ENCODE results near the gene MAP2K3. TPM values are rescaled to one million over a fixed set of nuclear protein-coding genes. Genes with fewer than 3 reads are reported as not detected.
"Not testable (repeated sequence)": the region's sequence is repeated elsewhere in the genome, so short reads cannot be mapped to it uniquely, and the experiment has no call there.

The MAP2K3 gene
- total RNA-seq, 2 donors from 2014 or later = 101 to 130 TPM

DNA sequence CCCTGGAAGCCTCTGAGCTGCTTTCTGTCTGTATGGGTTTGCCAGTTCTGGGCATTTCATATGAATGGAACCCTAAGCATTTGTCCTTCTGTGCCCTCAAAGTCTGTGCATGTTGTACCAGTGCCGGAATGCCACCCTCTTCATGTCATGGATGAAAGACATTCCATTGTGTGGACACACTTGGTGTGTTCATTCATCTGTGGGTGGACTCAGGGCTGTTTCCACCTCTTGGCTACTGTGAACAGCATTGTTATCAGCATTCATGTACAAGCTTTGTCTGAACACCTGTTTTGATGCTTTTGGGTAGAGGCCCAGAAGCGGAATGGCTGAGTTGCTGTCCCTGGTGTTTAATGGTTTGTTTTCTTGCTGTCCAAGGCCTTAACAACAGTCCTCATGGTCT, 61.6 kb downstream of the MAP2K3 start:
- not testable (repeated sequence) for ATAC-seq, H3K27ac Mint-ChIP-seq, H3K36me3 Mint-ChIP-seq

GRCh38 chr17:21346651-21347250, 62.2 kb downstream of the MAP2K3 start:
- not testable (repeated sequence) for H3K27ac Mint-ChIP-seq; H3K36me3 Mint-ChIP-seq; H3K9me3 Mint-ChIP-seq; DNase-seq (ENCODE audit: low spot score in 2 of 2); ATAC-seq

More for the DNA sequence above, 61.6 kb downstream of the MAP2K3 start:
- not testable (repeated sequence) for H3K9me3 Mint-ChIP-seq; DNase-seq (ENCODE audit: low spot score in 2 of 2)

GRCh38 chr17:21347660-21348059, 63.1 kb downstream of the MAP2K3 start:
- H3K27ac Mint-ChIP-seq; H3K36me3 Mint-ChIP-seq; ATAC-seq; H3K9me3 Mint-ChIP-seq; DNase-seq (ENCODE audit: low spot score in 2 of 2): not testable (repeated sequence)

- not testable (repeated sequence) for DNase-seq (ENCODE audit: low spot score in 2 of 2); H3K36me3 Mint-ChIP-seq; H3K9me3 Mint-ChIP-seq; H3K27ac Mint-ChIP-seq
- ATAC-seq = peak; percentile 31 to 37
These were observed 63.8 kb downstream of the MAP2K3 start for GRCh38 chr17:21348081-21348925.

DNA sequence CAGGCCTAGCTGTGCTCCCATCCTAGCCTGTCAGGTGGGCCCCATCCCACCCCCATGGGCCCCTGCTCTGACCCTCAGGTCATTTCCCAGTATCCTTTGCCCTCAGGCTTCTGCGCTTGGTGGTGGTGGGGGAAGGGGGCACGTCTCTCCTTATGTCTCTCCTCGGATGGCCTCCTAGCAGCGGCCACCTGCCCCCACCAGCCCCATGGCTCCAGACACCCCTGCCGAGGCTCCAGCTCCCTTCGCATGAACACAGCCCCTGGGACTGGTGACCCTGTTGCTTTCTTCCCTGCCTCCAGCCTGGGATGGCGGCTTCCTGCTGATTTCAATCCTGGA, 64.4 kb downstream of the MAP2K3 start:
- not testable (repeated sequence) for H3K36me3 Mint-ChIP-seq; H3K27ac Mint-ChIP-seq; H3K9me3 Mint-ChIP-seq; DNase-seq (ENCODE audit: low spot score in 2 of 2); ATAC-seq

DNA sequence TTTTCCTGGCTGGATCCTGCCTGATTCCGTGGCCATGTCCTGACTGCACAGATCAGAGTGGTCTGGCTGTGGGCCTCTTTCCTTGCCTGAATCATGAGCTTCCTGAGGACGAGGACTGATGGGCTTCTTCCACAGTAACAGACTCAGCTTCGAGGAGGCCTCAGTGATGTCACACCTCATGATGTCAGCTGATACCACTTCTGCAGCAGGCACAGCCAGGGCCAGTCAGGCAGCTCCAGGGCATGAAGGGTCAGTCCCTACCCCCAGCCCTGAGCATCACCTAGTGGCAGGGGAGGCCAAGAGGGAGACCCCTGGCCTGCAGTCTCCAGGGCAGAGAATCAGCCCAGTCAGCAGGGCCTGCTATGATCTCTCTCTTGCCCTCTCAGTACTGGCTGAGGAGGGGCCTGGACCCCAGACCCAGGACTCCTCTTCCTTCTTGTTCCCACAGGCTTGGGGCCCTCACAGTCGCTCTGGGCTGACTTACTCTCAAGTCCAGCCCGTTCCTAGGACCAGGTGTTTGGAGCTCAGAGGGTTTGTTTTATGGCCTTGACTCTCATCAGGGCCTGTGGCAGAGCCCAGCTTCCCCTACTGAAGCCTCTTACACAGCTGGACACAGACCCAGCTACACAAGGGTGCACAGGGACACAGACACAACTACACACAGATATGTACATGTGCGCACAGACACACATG, 65.0 kb downstream of the MAP2K3 start:
- not testable (repeated sequence) for H3K9me3 Mint-ChIP-seq; DNase-seq (ENCODE audit: low spot score in 2 of 2); H3K36me3 Mint-ChIP-seq; ATAC-seq
- peak overlapping the region in 1 of 2 donors; percentile 26 for H3K27ac Mint-ChIP-seq

DNA sequence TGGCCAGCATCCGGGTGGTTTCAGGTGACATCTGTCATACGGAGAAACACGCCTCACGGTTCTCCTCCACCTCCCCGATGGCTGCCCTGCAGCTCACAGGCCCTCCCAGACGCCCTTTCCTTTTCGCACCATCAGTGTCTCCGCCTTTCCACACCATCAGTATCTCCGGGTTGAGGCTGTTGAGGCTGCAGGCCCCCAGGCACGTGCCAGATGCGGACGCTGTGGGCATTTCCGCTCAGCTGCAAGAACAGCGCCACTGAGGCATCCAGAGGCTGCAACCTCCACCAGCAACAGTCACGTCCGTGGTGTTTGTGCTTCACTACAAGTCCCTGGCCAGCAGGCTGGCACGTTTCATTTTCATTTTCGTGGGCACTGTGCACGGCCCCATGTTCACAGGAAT, 66.0 kb downstream of the MAP2K3 start:
- DNase-seq (ENCODE audit: low spot score in 2 of 2); H3K36me3 Mint-ChIP-seq; H3K9me3 Mint-ChIP-seq; H3K27ac Mint-ChIP-seq; ATAC-seq: not testable (repeated sequence)

DNA sequence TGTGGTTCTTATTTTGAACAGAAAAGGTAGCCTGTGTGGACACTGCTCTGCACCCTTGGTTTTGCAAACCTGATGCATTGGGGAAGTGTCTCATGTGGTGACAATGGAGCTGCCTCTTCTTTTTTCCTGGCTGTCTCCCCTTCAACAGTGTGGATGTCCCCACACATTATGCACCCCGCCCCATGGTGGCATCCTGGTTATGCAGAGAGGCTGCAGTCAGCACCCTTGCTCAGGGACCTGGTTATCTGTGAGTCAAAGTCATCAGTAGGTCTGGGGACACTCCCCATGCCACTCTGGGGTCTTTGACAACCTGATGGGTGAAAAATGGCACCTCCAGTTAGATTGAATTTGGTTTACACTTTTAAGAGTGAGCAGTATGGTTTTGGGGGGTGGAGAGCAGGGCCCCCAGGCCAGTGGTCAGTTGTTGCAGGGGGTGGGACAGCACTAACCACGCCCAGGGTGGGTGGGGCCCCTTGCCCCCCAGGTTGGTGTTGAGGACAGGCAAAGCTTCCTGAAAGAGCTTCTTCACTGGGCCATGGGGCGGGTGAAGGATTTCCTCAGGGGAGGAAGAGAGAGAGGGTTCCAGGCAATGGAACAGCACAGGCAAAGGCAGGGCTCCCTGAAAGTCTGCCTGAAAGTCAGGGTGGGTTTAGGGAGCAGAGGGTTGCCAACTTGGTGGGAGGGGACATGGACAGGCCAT, 67.0 kb downstream of the MAP2K3 start:
- H3K9me3 Mint-ChIP-seq = no peaks in the 10 kb centered on the region
- peak overlapping the region in 1 of 2 donors; percentile 68 for H3K27ac Mint-ChIP-seq
- ATAC-seq (no peak), DNase-seq (ENCODE audit: low spot score in 2 of 2) (no peak)
- no peaks in the 10 kb centered on the region for H3K36me3 Mint-ChIP-seq

- ATAC-seq (no peak), DNase-seq (ENCODE audit: low spot score in 2 of 2) (no peak)
- Mint-ChIP-seq H3K36me3 (no peaks in the 10 kb centered on the region), H3K27ac (no peak overlapping the region), H3K9me3 (no peaks in the 10 kb centered on the region)
These were observed 67.9 kb downstream of the MAP2K3 start for GRCh38 chr17:21352221-21352980.

DNA sequence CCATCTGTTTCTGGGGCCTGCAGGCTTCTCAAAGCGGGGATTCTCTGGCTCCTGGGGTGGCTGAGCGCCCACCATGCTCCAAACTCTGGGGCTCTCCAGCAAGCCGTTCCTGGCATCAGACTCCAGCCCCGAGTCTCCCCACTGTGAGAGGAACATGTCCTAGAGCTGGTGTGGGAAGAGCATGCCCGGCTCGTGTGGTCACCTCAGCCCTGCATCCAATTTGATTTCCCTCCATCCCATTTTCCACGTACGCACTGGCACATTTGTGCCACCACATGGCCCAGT, 68.4 kb downstream of the MAP2K3 start:
- ATAC-seq (no peak), DNase-seq (ENCODE audit: low spot score in 2 of 2) (no peak)
- H3K27ac Mint-ChIP-seq = no peak overlapping the region
- no peaks in the 10 kb centered on the region for H3K36me3 Mint-ChIP-seq
- no peaks in the 10 kb centered on the region for H3K9me3 Mint-ChIP-seq

DNA sequence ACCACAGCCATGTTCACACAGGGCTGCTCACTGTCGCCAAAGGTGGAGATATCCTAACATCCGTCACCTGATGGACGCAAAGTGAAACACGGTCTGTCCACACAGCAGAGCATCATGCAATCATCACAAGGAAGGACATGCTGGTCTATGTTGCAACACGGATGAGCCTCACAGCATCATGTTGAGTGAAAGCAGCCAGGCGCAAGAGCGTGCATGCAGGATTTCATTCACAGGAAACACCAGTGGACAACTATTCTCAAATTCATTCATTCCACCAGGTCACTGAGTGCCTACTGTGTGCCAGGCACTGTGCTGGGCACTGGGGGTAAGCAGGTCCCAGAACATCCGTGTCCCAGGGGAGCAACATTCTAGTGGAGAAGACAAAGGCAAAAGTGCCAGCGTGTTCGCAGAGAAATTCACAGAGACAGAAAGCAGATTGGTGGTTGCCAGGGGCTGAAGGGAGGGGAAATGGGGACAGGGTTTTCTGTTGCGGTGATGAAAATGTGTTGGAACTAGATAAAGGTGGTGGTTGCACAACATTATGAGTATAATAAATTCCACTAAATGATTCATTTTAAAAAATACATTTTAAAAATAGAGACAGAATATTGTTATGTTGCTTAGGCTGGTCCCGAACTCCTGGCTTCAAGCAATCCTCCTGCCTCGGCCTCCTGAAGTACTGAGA, 69.0 kb downstream of the MAP2K3 start:
- no peak for DNase-seq (ENCODE audit: low spot score in 2 of 2)
- Mint-ChIP-seq H3K9me3 (no peaks in the 10 kb centered on the region), H3K36me3 (no peaks in the 10 kb centered on the region), H3K27ac (no peak overlapping the region)
- ATAC-seq = no peak

DNA sequence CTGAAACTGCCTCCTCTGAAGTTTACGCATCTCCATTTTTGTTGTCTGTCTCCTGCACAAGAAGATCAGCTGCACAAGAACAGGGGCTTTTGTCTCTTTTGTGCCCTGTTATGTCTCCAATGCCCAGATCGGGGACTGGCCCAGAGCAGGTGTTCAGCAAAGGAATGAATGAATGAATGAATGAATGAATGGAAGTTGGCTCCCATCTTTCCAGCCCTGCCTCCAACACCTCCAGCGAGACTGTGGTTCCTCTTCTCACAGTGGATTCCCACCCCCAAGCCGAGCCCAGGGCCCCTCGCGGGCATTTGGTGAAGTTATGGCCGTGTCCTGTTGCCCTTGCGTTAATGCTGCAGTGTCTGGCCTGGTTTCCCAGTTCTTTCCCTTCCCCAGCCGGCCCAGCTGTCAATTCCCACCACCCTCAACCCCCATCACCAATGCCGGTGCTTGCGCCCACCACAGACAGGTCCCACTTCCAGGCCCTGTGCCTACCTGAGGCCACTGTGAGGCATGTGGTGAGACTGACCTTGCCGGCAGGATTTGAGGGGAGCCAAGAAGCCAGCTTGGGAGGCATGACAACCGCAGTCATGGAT, 70.4 kb downstream of the MAP2K3 start:
- ATAC-seq (no peak), DNase-seq (ENCODE audit: low spot score in 2 of 2) (no peak)
- Mint-ChIP-seq H3K9me3 (no peaks in the 10 kb centered on the region), H3K27ac (no peak overlapping the region), H3K36me3 (no peaks in the 10 kb centered on the region)

DNA sequence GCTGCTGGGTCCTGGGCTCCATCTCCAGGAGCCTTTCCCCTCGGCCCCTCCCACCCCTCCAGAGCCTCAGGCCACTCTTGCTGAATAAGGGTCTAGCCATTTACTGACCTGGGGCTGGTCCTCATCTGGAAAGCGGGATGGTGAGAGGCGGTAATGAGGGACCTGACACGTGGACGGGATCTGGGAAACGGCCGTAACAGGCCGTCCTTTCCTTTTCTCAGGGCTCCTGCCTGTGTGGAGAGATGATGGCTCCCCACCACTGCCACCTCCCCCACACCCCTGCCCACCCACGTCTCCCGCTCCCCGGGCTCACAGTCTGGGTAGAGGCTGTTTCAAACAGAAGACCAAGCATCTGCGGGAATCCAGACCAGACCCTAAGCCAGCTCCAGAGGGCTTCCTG, 71.1 kb downstream of the MAP2K3 start:
- no peak for DNase-seq (ENCODE audit: low spot score in 2 of 2)
- no peak for ATAC-seq
- H3K27ac Mint-ChIP-seq = no peak overlapping the region
- no peaks in the 10 kb centered on the region for H3K9me3 Mint-ChIP-seq
- H3K36me3 Mint-ChIP-seq = no peaks in the 10 kb centered on the region

- Mint-ChIP-seq H3K9me3 (no peaks in the 10 kb centered on the region), H3K27ac (no peak overlapping the region), H3K36me3 (no peaks in the 10 kb centered on the region)
These were observed 72.1 kb downstream of the MAP2K3 start for GRCh38 chr17:21356537-21357127.

DNA sequence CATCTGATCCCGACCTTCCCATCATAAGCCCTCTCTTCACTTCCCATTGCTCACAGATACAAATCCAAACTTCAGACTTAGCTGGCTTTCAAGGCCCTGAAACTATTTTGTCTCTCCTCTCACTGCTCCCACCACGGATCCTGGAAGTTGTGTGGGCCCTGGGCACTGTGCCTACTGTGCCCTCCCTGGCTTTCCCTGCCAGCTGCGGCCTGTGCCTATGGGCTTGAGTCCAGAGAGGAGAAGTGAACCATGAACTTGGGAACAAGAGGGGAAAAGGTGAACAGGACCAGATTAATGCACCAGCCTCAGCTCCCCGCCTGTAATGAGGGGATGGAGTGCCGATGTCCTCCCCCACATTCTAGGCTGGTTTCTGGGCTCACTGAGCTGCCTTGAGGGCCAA, 72.8 kb downstream of the MAP2K3 start:
- DNase-seq (ENCODE audit: low spot score in 2 of 2) (no peak), ATAC-seq (no peak)
- Mint-ChIP-seq H3K9me3 (no peaks in the 10 kb centered on the region), H3K36me3 (no peaks in the 10 kb centered on the region), H3K27ac (no peak overlapping the region)

More at GRCh38 chr17:21356537-21357127, 72.1 kb downstream of the MAP2K3 start:
- no peak for DNase-seq (ENCODE audit: low spot score in 2 of 2)
- no peak for ATAC-seq

All from activated naive CD4-positive, alpha-beta T cell treated with anti-CD3 and anti-CD28 coated beads, Interleukin-2, amount 50 U/mL, for 72 hours (primary cell).